WI38 (cell line): ENCODE results near the gene TMEM242.

Experiments used
- H3K4me3 ChIP-seq: 2 replicates; pipeline ENCODE4 v1.5.1; 2011; ENCODE audit warnings: low read depth, mild to moderate bottlenecking, control low read depth, low read length
- TF ChIP-seq, protein P1 (sequence below): IDR thresholded peaks from 2 replicates; pipeline ENCODE4 v1.5.1; 2012; ENCODE audit warnings: low read depth, mild to moderate bottlenecking, control low read depth, low read length

The TMEM242 gene

DNA sequence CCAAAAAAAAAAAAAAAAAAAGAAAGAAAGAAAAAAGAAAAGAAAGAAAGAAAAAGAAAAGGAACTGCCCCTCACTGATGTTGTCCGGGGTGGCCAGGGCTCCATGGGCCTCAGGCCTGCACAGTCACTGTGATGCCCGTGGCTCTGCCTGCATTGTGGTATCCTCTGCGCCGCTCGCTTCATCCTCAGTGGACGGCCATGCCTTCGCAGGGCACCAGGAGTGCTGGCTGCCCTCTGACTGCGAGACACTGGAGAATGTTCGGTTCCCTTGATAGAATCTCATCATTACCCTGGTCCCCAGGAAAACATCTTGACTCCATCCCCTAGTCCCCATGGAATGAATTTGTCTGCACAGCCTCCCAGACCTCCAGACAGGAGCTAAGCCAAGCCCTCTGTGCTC is 61.7 kb downstream of the TMEM242 start:
- TF ChIP-seq, protein P1, sequence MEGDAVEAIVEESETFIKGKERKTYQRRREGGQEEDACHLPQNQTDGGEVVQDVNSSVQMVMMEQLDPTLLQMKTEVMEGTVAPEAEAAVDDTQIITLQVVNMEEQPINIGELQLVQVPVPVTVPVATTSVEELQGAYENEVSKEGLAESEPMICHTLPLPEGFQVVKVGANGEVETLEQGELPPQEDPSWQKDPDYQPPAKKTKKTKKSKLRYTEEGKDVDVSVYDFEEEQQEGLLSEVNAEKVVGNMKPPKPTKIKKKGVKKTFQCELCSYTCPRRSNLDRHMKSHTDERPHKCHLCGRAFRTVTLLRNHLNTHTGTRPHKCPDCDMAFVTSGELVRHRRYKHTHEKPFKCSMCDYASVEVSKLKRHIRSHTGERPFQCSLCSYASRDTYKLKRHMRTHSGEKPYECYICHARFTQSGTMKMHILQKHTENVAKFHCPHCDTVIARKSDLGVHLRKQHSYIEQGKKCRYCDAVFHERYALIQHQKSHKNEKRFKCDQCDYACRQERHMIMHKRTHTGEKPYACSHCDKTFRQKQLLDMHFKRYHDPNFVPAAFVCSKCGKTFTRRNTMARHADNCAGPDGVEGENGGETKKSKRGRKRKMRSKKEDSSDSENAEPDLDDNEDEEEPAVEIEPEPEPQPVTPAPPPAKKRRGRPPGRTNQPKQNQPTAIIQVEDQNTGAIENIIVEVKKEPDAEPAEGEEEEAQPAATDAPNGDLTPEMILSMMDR: no peak
- no peak overlapping the region for H3K4me3 ChIP-seq

DNA sequence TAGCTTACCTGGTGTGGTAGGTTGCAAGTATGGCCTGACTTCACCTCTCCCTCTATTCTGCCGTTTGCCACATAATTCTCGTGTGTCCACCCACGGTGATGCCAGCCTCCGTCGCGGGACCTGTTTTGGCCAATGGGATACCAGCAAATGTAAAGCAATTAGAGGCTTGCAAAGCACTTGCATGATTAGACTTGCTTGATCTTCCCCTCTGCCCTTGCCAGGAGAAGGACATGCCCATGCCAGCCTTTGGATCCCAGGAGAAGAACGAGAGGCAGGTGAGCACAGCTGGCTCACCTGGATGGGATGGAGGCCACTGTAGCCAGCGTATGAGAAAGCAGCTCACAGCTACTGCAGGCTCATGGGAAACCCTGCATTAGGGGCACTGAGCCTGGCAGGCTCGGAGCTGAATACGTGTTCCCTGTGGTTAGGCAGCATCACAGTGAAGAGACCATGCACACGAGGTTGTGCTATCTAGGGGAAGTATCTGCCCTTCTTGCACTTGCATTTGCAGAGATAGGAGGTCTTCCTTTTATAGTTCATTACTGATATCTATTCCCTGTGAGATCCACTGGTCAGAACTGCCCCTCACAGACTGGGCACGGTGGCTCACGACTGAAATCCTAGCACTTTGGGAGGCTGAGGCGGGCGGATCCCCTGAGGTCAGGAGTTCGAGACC is 62.4 kb downstream of the TMEM242 start:
- TF ChIP-seq, protein P1: no peak
- no peak overlapping the region for H3K4me3 ChIP-seq

DNA sequence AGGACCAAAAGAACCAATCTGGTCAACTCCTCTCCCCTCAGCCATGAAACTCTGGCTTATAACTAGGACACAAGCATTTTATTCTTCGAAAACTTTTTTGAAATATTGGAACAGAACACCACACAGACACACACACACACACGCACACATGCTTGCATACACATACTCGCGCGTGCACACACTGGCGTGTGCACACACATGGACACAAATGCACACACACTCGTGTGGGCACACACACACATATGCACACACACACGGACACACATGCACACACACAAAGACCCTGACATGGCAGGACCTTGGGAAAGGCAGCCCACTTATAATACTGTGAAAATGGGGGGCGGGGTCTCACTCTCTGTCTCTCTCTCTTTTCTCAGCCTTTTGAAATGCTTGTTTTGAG is 63.9 kb downstream of the TMEM242 start:
- H3K4me3 ChIP-seq: no peak overlapping the region
- TF ChIP-seq, protein P1: no peak

DNA sequence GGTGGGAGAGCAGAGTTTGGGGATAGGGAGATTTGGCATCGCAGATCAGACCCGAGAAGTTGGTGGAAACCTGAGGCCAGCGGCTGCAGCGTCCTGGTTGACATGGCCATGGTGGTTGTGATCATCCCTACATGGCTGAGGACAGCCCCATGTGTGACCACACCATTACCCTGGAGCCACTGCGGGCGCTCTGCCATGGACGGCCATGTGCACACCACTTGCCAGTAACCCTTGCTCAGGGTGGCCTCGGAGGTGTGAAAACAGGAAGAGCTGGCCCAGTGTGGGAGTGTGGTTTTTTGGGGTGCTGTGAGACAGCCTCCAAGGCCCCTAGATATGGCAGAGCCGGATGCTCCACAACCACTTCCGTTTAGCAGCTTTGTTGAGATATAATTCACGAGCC is 64.4 kb downstream of the TMEM242 start:
- TF ChIP-seq, protein P1: no peak

DNA sequence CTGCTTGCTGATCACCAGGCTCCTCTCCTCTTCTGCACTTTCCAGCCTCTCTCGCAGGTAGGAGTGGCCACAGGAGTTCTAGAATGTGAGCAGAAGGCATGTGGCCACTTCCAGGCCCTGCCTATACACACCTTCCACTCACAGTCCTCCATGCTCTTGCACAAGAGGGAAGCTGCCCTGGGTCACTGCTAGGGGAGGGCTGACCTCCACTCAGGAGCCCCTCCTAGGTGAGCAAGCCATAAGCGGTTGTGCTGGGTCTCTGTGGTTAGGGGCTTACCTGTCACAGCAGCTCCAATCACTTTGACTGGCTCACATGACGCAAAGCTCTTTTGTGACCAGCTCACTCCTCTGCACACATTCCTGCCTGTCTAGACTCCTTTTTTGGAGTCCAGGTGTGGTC is 68.2 kb downstream of the TMEM242 start:
- no peak overlapping the region for H3K4me3 ChIP-seq
- TF ChIP-seq, protein P1: no peak

More for the DNA sequence above, 64.4 kb downstream of the TMEM242 start:
- H3K4me3 ChIP-seq: no peak overlapping the region

DNA sequence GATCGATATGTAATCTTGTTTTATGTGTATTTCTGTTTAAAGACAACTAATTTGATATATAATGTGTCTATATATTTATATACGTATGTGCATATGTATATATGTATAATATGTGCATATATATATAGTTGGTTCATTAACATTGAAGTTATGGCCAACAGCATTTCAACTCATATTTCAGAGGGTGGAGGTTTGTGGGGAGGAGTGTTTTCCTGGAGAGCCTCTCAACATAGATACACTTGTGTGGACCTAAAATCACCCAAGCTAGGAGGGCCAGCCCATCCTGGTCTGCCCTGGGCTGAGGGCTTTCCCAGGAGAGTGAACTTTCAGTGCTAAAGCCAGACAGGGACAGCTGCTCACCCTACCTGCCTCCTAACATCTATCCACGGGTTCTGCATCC is 68.8 kb downstream of the TMEM242 start:
- H3K4me3 ChIP-seq: no peak overlapping the region
- TF ChIP-seq, protein P1: no peak

DNA sequence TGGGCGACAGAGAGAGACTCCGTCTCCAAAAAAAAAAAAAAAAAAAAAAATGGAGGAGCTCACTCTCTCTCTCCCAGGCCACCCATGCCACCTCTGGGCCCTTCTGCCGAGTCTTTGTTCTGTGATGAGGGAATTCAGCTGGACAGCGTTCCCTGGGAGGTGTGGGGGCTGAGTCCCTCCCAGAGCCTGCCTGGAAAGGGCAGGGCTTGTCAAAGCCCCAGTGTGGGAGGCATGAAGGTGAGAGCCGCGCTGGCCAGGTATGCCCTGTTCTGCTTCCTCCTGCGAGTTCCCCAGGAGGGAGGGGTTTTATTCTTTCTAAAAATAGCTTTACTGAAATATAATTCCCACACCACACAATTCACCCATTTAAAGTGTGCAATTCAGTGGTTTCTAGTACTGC is 69.6 kb downstream of the TMEM242 start:
- H3K4me3 ChIP-seq: no peak overlapping the region
- TF ChIP-seq, protein P1: no peak
